HepG2 (cell line): Measurements from ENCODE around the gene LCK. TPM values are rescaled to one million over a fixed set of nuclear protein-coding genes. Genes with fewer than 3 reads are reported as not detected.

Experiments used
- BATF2 ChIP-seq: sonication (generic); formaldehyde crosslinking; IDR thresholded peaks from 2 replicates; pipeline ENCODE4 v1.8.0; 2022; ENCODE audit warnings: mild to moderate bottlenecking, missing genetic modification reagents, moderate library complexity
- CREB1 ChIP-seq, 2 experiments: fragments of 450-650 bp in 1 of 2; IDR thresholded peaks; 2 replicates each; pipeline ENCODE4 v1.6.1; 2016 to 2017; ENCODE audit warnings: control low read depth in 1 of 2, mild to moderate bottlenecking in 1 of 2, missing compliant biosample characterization in 1 of 2, missing genetic modification characterization in 1 of 2
- DNMT3B ChIP-seq: conservative IDR thresholded peaks from 2 replicates; pipeline ENCODE4 v1.6.1; 2016; ENCODE audit warnings: missing biosample characterization, control low read depth
- HCFC1 ChIP-seq: fragments of 150-350 bp; IDR thresholded peaks from 2 replicates; pipeline ENCODE4 v1.6.1; 2014; ENCODE audit warnings: low read depth, low read length
- JUND ChIP-seq: sonication (generic); formaldehyde crosslinking; IDR thresholded peaks from 2 replicates; pipeline ENCODE4 v1.8.0; 2022; ENCODE audit warnings: mild to moderate bottlenecking, missing genetic modification reagents
- KLF16 ChIP-seq, 2 experiments: sonication (generic) in 1 of 2; formaldehyde crosslinking in 1 of 2; IDR thresholded peaks; 2 replicates each; pipeline versions ENCODE4 v1.6.1 to v1.8.0; 2016 to 2023; ENCODE audit warnings: missing genetic modification reagents in 2 of 2, missing compliant biosample characterization in 1 of 2
- NR2F2 ChIP-seq: IDR thresholded peaks from 2 replicates; pipeline ENCODE4 v1.6.1; 2012; ENCODE audit warnings: low read depth, inconsistent platforms, borderline replicate concordance
- POGZ ChIP-seq: sonication (generic); formaldehyde crosslinking; IDR thresholded peaks from 2 replicates; pipeline ENCODE4 v1.4.0; 2020; ENCODE audit warnings: mild to moderate bottlenecking, missing genetic modification reagents
- SETDB1 ChIP-seq: sonication (generic); formaldehyde crosslinking; IDR thresholded peaks from 2 replicates; pipeline ENCODE4 v1.5.1; 2020; ENCODE audit warnings: missing genetic modification reagents, mild to moderate bottlenecking, borderline replicate concordance
- SNAI1 ChIP-seq: sonication (generic); formaldehyde crosslinking; IDR thresholded peaks from 2 replicates; pipeline ENCODE4 v1.5.0; 2020; ENCODE audit warnings: mild to moderate bottlenecking, missing genetic modification reagents, borderline replicate concordance
- SNAPC2 ChIP-seq: sonication (generic); formaldehyde crosslinking; IDR thresholded peaks from 2 replicates; pipeline ENCODE4 v1.8.1; 2022; ENCODE audit warnings: mild to moderate bottlenecking, missing genetic modification reagents
- TCF12 ChIP-seq, 2 experiments: fragments of 450-650 bp in 1 of 2; sonication (generic) in 1 of 2; formaldehyde crosslinking in 1 of 2; IDR thresholded peaks; 2 replicates each; pipeline versions ENCODE4 v1.6.1 to v1.8.0; 2017 to 2022; ENCODE audit warnings: antibody characterized with exemption in 1 of 2, mild to moderate bottlenecking in 1 of 2, missing genetic modification reagents in 1 of 2, moderate library complexity in 1 of 2
- ZBTB1 ChIP-seq: sonication (generic); formaldehyde crosslinking; IDR thresholded peaks from 2 replicates; pipeline ENCODE4 v1.4.0; 2020; ENCODE audit warnings: missing genetic modification reagents, borderline replicate concordance
- ZBTB20 ChIP-seq: sonication (generic); formaldehyde crosslinking; IDR thresholded peaks from 2 replicates; pipeline ENCODE4 v1.8.1; 2023; ENCODE audit warnings: missing genetic modification reagents, low read depth, mild to moderate bottlenecking, borderline replicate concordance
- ZFP90 ChIP-seq: sonication (generic); formaldehyde crosslinking; IDR thresholded peaks from 2 replicates; pipeline ENCODE4 v1.8.0; 2022; ENCODE audit warnings: missing genetic modification reagents, mild to moderate bottlenecking, inconsistent platforms, borderline replicate concordance
- ZNF138 ChIP-seq: sonication (generic); formaldehyde crosslinking; IDR thresholded peaks from 2 replicates; pipeline ENCODE4 v1.5.0; 2020; ENCODE audit warnings: mild to moderate bottlenecking, low read depth, missing genetic modification reagents
- ZNF260 ChIP-seq: sonication (generic); formaldehyde crosslinking; IDR thresholded peaks from 2 replicates; pipeline ENCODE4 v1.4.0; 2020; ENCODE audit warnings: missing genetic modification reagents, low read depth, mild to moderate bottlenecking, borderline replicate concordance
- ZNF383 ChIP-seq: sonication (generic); formaldehyde crosslinking; IDR thresholded peaks from 2 replicates; pipeline ENCODE4 v1.4.0; 2020; ENCODE audit warnings: missing genetic modification reagents, mild to moderate bottlenecking, borderline replicate concordance
- ZNF446 ChIP-seq: sonication (generic); formaldehyde crosslinking; IDR thresholded peaks from 2 replicates; pipeline ENCODE4 v1.5.0; 2020; ENCODE audit warnings: mild to moderate bottlenecking, missing genetic modification reagents
- ZNF619 ChIP-seq: sonication (generic); formaldehyde crosslinking; IDR thresholded peaks from 2 replicates; pipeline ENCODE4 v1.4.0; 2020; ENCODE audit warnings: mild to moderate bottlenecking, missing genetic modification reagents
- ZNF660 ChIP-seq: sonication (generic); formaldehyde crosslinking; IDR thresholded peaks from 2 replicates; pipeline ENCODE4 v1.5.1; 2020; ENCODE audit warnings: mild to moderate bottlenecking, low read depth, missing genetic modification reagents, borderline replicate concordance
- ZNF772 ChIP-seq: sonication (generic); formaldehyde crosslinking; IDR thresholded peaks from 2 replicates; pipeline ENCODE4 v1.5.0; 2020; ENCODE audit warnings: mild to moderate bottlenecking, missing genetic modification reagents
- ZSCAN9 ChIP-seq: IDR thresholded peaks from 2 replicates; pipeline ENCODE4 v1.6.1; 2016; ENCODE audit warnings: borderline replicate concordance
- polyA plus RNA-seq, 8 experiments: library from polyadenylated mRNA; depleted of rRNA in 3 of 8; stranded (reverse) in 7 of 8; unstranded in 1 of 8; fragments of >200 nt; fragmentation: Illumina TruSeq in 4 of 8; extraction: Trizol in 4 of 8; gene quantifications; 2 replicates each; pipeline versions ENCODE4 v1.2.1 to v1.2.3, GENCODE V29; 2011 to 2016; ENCODE audit warnings: low read depth in 4 of 8, missing spikeins in 1 of 8, mixed read lengths in 1 of 8; ENCODE audit not compliant: insufficient read depth in 1 of 8
- total RNA-seq, 5 experiments: library from RNA; depleted of rRNA; stranded (reverse); fragments of >200 nt; fragmentation: Illumina TruSeq; extraction: Trizol; gene quantifications; 2 replicates each; pipeline ENCODE4 v1.2.3, GENCODE V29; 2016; ENCODE audit warnings: low read depth in 1 of 5
- TF ChIP-seq, protein P1 (sequence below): sonication (generic); formaldehyde crosslinking; IDR thresholded peaks from 2 replicates; pipeline ENCODE4 v1.4.0; 2020; ENCODE audit warnings: missing genetic modification reagents
- TF ChIP-seq, protein P2 (sequence below): sonication (generic); formaldehyde crosslinking; IDR thresholded peaks from 2 replicates; pipeline ENCODE4 v1.5.0; 2020; ENCODE audit warnings: mild to moderate bottlenecking, missing genetic modification reagents
- TF ChIP-seq, protein P3 (sequence below): sonication (generic); formaldehyde crosslinking; IDR thresholded peaks from 2 replicates; pipeline ENCODE4 v1.4.0; 2020; ENCODE audit warnings: mild to moderate bottlenecking, low read depth, missing genetic modification reagents

LCK gene
- total and polyA plus RNA-seq, 2 of the 13 experiments (the other 11 are each of a cell fraction or from before 2014, with no cell fraction given) = 0.93 to 1.8 TPM

GRCh38 chr1:32321712-32322291 is 70.7 kb downstream of the LCK start (continued):
- TF ChIP-seq ZNF138 (CRISPR knock-in tag) (no peak), TCF12 (IDR thresholded peaks at IDR 0.05) (no peak), TCF12 (CRISPR knock-in tag; IDR thresholded peaks at IDR 0.05) (peak; percentile 88), ZNF660 (CRISPR knock-in tag) (no peak), ZNF383 (CRISPR knock-in tag) (no peak), ZBTB1 (CRISPR knock-in tag) (no peak), SETDB1 (CRISPR knock-in tag) (no peak), BATF2 (no peak), HCFC1 (no peak), NR2F2 (no peak), SNAPC2 (0 out of 2 replicates have a peak, but pooled peaks have one; percentile 58), ZNF619 (CRISPR knock-in tag) (no peak), POGZ (CRISPR knock-in tag) (0 out of 2 replicates have a peak, but pooled peaks have one; percentile 49), ZSCAN9 (CRISPR knock-in tag) (peak; percentile 84; the same call in 1 of the 2 replicates), SNAI1 (no peak), ZBTB20 (CRISPR knock-in tag) (no peak), KLF16 (CRISPR knock-in tag; IDR thresholded peaks at IDR 0.05) (peak in 1 of 2 experiments; percentile 81; a peak in 2 of 4 replicates), JUND (CRISPR knock-in tag) (no peak), DNMT3B (no peak), ZFP90 (CRISPR knock-in tag) (no peak), ZNF260 (CRISPR knock-in tag) (no peak), ZNF446 (CRISPR knock-in tag) (no peak), ZNF772 (CRISPR knock-in tag) (no peak), CREB1 (IDR thresholded peaks at IDR 0.05) (no peak), CREB1 (CRISPR knock-in tag; IDR thresholded peaks at IDR 0.05) (peak; percentile 85)
- TF ChIP-seq, protein P1, sequence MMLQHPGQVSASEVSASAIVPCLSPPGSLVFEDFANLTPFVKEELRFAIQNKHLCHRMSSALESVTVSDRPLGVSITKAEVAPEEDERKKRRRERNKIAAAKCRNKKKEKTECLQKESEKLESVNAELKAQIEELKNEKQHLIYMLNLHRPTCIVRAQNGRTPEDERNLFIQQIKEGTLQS (CRISPR knock-in tag) = 0 out of 2 replicates have a peak, but pooled peaks have one; percentile 18
- TF ChIP-seq, protein P2, sequence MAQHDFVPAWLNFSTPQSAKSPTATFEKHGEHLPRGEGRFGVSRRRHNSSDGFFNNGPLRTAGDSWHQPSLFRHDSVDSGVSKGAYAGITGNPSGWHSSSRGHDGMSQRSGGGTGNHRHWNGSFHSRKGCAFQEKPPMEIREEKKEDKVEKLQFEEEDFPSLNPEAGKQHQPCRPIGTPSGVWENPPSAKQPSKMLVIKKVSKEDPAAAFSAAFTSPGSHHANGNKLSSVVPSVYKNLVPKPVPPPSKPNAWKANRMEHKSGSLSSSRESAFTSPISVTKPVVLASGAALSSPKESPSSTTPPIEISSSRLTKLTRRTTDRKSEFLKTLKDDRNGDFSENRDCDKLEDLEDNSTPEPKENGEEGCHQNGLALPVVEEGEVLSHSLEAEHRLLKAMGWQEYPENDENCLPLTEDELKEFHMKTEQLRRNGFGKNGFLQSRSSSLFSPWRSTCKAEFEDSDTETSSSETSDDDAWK = no peak
- TF ChIP-seq, protein P3, sequence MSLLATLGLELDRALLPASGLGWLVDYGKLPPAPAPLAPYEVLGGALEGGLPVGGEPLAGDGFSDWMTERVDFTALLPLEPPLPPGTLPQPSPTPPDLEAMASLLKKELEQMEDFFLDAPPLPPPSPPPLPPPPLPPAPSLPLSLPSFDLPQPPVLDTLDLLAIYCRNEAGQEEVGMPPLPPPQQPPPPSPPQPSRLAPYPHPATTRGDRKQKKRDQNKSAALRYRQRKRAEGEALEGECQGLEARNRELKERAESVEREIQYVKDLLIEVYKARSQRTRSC (CRISPR knock-in tag) = no peak
